H9 (cell line): ENCODE results near the gene DUOXA2. TPM values are rescaled to one million over a fixed set of nuclear protein-coding genes. Genes with fewer than 3 reads are reported as not detected.

Source experiments
- DNase-seq: peaks from one replicate; pipeline ENCODE4 v3.0.0-alpha.2; 2017
- H2AFZ ChIP-seq: one replicate; pipeline ENCODE4 v1.6.1; 2013; ENCODE audit warnings: mild to moderate bottlenecking, low read length, control low read depth, moderate library complexity
- H2AK5ac ChIP-seq: 2 replicates; pipeline ENCODE4 v1.6.1; 2013; ENCODE audit warnings: low read length, control low read depth, mixed read lengths; ENCODE audit not compliant: insufficient read length
- H2BK120ac ChIP-seq: one replicate; pipeline ENCODE4 v1.6.1; 2013; ENCODE audit warnings: low read depth, mild to moderate bottlenecking, low read length, control low read depth, inconsistent platforms; ENCODE audit not compliant: poor library complexity, severe bottlenecking
- H2BK12ac ChIP-seq: 2 replicates; pipeline ENCODE4 v1.6.1; 2013; ENCODE audit warnings: low read length, control low read depth, mixed read lengths, low read depth; ENCODE audit not compliant: insufficient read length
- H2BK15ac ChIP-seq: 2 replicates; pipeline ENCODE4 v1.6.1; 2013; ENCODE audit warnings: low read depth, low read length, control low read depth
- H2BK20ac ChIP-seq: one replicate; pipeline ENCODE4 v1.6.1; 2013; ENCODE audit warnings: low read depth, mild to moderate bottlenecking, low read length, control low read depth, inconsistent platforms; ENCODE audit not compliant: poor library complexity, severe bottlenecking
- H2BK5ac ChIP-seq: 2 replicates; pipeline ENCODE4 v1.6.1; 2013; ENCODE audit warnings: low read length, control low read depth, mixed read lengths; ENCODE audit not compliant: insufficient read length
- H3K14ac ChIP-seq: 2 replicates; pipeline ENCODE4 v1.6.1; 2013; ENCODE audit warnings: low read length, control low read depth; ENCODE audit not compliant: insufficient read depth
- H3K18ac ChIP-seq: 2 replicates; pipeline ENCODE4 v1.6.1; 2013; ENCODE audit warnings: low read depth, mild to moderate bottlenecking, mixed read lengths, low read length, control low read depth; ENCODE audit not compliant: insufficient read length
- H3K23ac ChIP-seq: 2 replicates; pipeline ENCODE4 v1.6.1; 2013; ENCODE audit warnings: low read length, control low read depth, mixed read lengths, low read depth; ENCODE audit not compliant: insufficient read length
- H3K23me2 ChIP-seq: 2 replicates; pipeline ENCODE4 v1.6.1; 2013; ENCODE audit warnings: low read depth, mild to moderate bottlenecking, mixed read lengths, low read length, control low read depth; ENCODE audit not compliant: insufficient read length, poor library complexity, severe bottlenecking
- H3K27ac ChIP-seq: 2 replicates; pipeline ENCODE4 v1.5.1; 2013; ENCODE audit warnings: low read length, control low read depth, mixed read lengths, low read depth; ENCODE audit not compliant: insufficient read length
- H3K27me3 ChIP-seq: 2 replicates; pipeline ENCODE4 v1.6.1; 2013; ENCODE audit warnings: low read length, control low read depth, inconsistent platforms; ENCODE audit not compliant: insufficient read depth
- H3K4ac ChIP-seq: 2 replicates; pipeline ENCODE4 v1.6.1; 2013; ENCODE audit warnings: low read depth, mild to moderate bottlenecking, control low read depth, inconsistent platforms, low read length, moderate library complexity
- H3K4me1 ChIP-seq: 2 replicates; pipeline ENCODE4 v1.6.1; 2013; ENCODE audit warnings: low read length, control low read depth, inconsistent platforms; ENCODE audit not compliant: insufficient read depth
- H3K4me2 ChIP-seq: 2 replicates; pipeline ENCODE4 v1.6.1; 2013; ENCODE audit warnings: low read length, control low read depth, mixed read lengths; ENCODE audit not compliant: insufficient read length, insufficient read depth
- H3K56ac ChIP-seq: 2 replicates; pipeline ENCODE4 v1.6.1; 2013; ENCODE audit warnings: low read depth, mild to moderate bottlenecking, mixed read lengths, low read length, control low read depth; ENCODE audit not compliant: insufficient read length
- H3K79me1 ChIP-seq: 2 replicates; pipeline ENCODE4 v1.6.1; 2013; ENCODE audit warnings: low read depth, mild to moderate bottlenecking, moderate library complexity, low read length, control low read depth, inconsistent platforms; ENCODE audit not compliant: insufficient read depth, poor library complexity, severe bottlenecking
- H3K79me2 ChIP-seq: 2 replicates; pipeline ENCODE4 v1.6.1; 2013; ENCODE audit warnings: low read length, control low read depth, inconsistent platforms; ENCODE audit not compliant: insufficient read depth
- H3K9ac ChIP-seq: 2 replicates; pipeline ENCODE4 v1.6.1; 2013; ENCODE audit warnings: low read length, control low read depth, mixed read lengths; ENCODE audit not compliant: insufficient read length; ENCODE audit errors: extremely low read depth
- H3K9me3 ChIP-seq: one replicate; pipeline ENCODE4 v1.6.1; 2013; ENCODE audit warnings: low read depth, low read length, inconsistent platforms; ENCODE audit not compliant: control insufficient read depth
- H3T11ph ChIP-seq: one replicate; pipeline ENCODE4 v1.6.1; 2013; ENCODE audit warnings: mild to moderate bottlenecking, low read length, control low read depth, inconsistent platforms
- H4K20me1 ChIP-seq: one replicate; pipeline ENCODE4 v1.6.1; 2013; ENCODE audit not compliant: control insufficient read depth, insufficient read length, insufficient read depth
- H4K5ac ChIP-seq: 2 replicates; pipeline ENCODE4 v1.6.1; 2013; ENCODE audit warnings: low read depth, mild to moderate bottlenecking, mixed read lengths, low read length, control low read depth; ENCODE audit not compliant: insufficient read length
- H4K8ac ChIP-seq: replicated peaks from 2 replicates; pipeline ENCODE4 v1.6.1; 2013; ENCODE audit warnings: low read length, control low read depth, mixed read lengths, low read depth; ENCODE audit not compliant: insufficient read length
- H4K91ac ChIP-seq: 2 replicates; pipeline ENCODE4 v1.6.1; 2013; ENCODE audit warnings: low read depth, mild to moderate bottlenecking, moderate library complexity, mixed read lengths, low read length, control low read depth; ENCODE audit not compliant: insufficient read length
- H3K27ac Mint-ChIP-seq, 3 experiments: 2 replicates in 2 of 3; 3 replicates in 1 of 3; pipeline ENCODE4 v1.8.0; 2020 to 2021; ENCODE audit warnings: mixed read lengths in 3 of 3, mild to moderate bottlenecking in 1 of 3, moderate library complexity in 1 of 3
- H3K27me3 Mint-ChIP-seq: 2 replicates; pipeline ENCODE4 v1.8.0; 2021; ENCODE audit warnings: low read depth, mild to moderate bottlenecking, moderate library complexity, mixed read lengths
- H3K36me3 Mint-ChIP-seq, 3 experiments: 2 replicates in 2 of 3; 3 replicates in 1 of 3; pipeline ENCODE4 v1.8.0; 2020 to 2021; ENCODE audit warnings: low read depth in 3 of 3, mixed read lengths in 3 of 3; ENCODE audit not compliant: insufficient read depth in 1 of 3
- H3K4me1 Mint-ChIP-seq, 2 experiments: 2 replicates each; pipeline ENCODE4 v1.8.0; 2020; ENCODE audit warnings: mixed read lengths in 2 of 2
- H3K4me3 Mint-ChIP-seq, 2 experiments: 2 replicates in 1 of 2; 3 replicates in 1 of 2; pipeline ENCODE4 v1.8.0; 2020 to 2021; ENCODE audit warnings: mild to moderate bottlenecking in 2 of 2, mixed read lengths in 2 of 2, moderate library complexity in 1 of 2
- H3K9me3 Mint-ChIP-seq, 2 experiments: 2 replicates in 1 of 2; 3 replicates in 1 of 2; pipeline ENCODE4 v1.8.0; 2020; ENCODE audit warnings: mild to moderate bottlenecking in 2 of 2, mixed read lengths in 2 of 2, moderate library complexity in 1 of 2
- CTCF ChIP-seq: fragments of 200-600 bp; sonication (generic); conservative IDR thresholded peaks from 3 replicates; pipeline ENCODE4 v1.8.0; 2021; ENCODE audit warnings: antibody characterized with exemption, mild to moderate bottlenecking
- WGBS: extraction: QIAGEN DNeasy Blood & Tissue Kit; methylation state at CpG from one replicate; pipeline ENCODE4 v1.1.7; 2013; ENCODE audit warnings: missing lambda C conversion rate, low lambda C conversion rate, mixed read lengths; ENCODE audit not compliant: insufficient read length; ENCODE audit errors: extremely low coverage; 5-methylcytosine and 5-hydroxymethylcytosine counted together
- total RNA-seq: library from RNA; stranded (reverse); gene quantifications from 2 replicates; pipeline ENCODE4 v1.2.1, GENCODE V29; 2021

The DUOXA2 gene
- total RNA-seq, 1 experiment from 2014 or later = not detected

GRCh38 chr15:45094358-45094730 is 19.8 kb upstream of the DUOXA2 start:
- Histone ChIP-seq H3K27ac (no peak overlapping the region), H3K56ac (no peak overlapping the region), H4K8ac (no peak overlapping the region), H2BK12ac (no peak overlapping the region), H2BK20ac (no peak overlapping the region), H3K9ac (no peak overlapping the region), H3K18ac (no peak overlapping the region), H2BK120ac (no peak overlapping the region), H4K5ac (no peak overlapping the region), H3K79me1 (no peaks in the 10 kb centered on the region), H3T11ph (no peak overlapping the region), H4K91ac (no peak overlapping the region), H3K9me3 (no peaks in the 10 kb centered on the region), H3K4ac (no peak overlapping the region), H3K4me2 (no peak overlapping the region), H3K23ac (no peak overlapping the region), H4K20me1 (no peaks in the 10 kb centered on the region), H2BK15ac (no peak overlapping the region), H3K14ac (no peak overlapping the region; the same call in 1 of the 2 replicates), H3K27me3 (no peaks in the 10 kb centered on the region), H2AK5ac (no peak overlapping the region), H3K23me2 (no peaks in the 10 kb centered on the region), H3K79me2 (no peaks in the 10 kb centered on the region), H2AFZ (no peak overlapping the region), H3K4me1 (no peaks in the 10 kb centered on the region), H2BK5ac (no peak overlapping the region)
- no peak for DNase-seq
- no peaks in the 10 kb centered on the region for H3K4me1 Mint-ChIP-seq
- no CpG with 5 or more reads among the region's 9 CpGs for WGBS
- H3K27me3 Mint-ChIP-seq = peaks cover 16% of the 10 kb centered on the region
- H3K27ac Mint-ChIP-seq = no peak overlapping the region; a peak in 1 of 7 replicates
- no peak overlapping the region for H3K4me3 Mint-ChIP-seq
- TF ChIP-seq CTCF = no peak
- H3K9me3 Mint-ChIP-seq = no peaks in the 10 kb centered on the region; a peak in 1 of 5 replicates
- no peaks in the 10 kb centered on the region; a peak in 1 of 7 replicates for H3K36me3 Mint-ChIP-seq
